ENCODE data around the gene PSMF1. TPM values are rescaled to one million over a fixed set of nuclear protein-coding genes. Genes with fewer than 3 reads are reported as not detected.

PSMF1 gene
- total RNA-seq, 2 donors from 2014 or later = 97.6 to 114 TPM

DNA sequence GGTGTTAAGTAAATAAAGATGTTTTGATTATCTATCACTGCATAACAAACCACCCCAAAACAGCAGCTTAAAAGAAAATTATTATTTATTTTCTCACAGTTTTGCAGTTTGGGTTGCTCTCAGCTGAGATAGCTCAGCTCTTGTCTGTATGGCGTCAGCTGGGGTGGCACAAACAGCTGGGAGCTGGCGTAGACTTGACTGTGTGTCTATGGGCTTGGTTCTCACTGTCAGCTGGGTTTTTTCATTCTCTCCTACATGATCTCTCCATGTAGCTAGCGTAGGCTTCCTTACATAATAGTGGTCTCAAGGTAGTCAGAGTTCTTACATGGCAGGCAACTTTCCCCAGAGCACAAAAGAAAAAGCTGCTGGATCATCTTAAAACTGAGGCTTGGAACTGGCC is 72.9 kb downstream of the PSMF1 start:
- H3K9me3 ChIP-seq (ENCODE audit: control insufficient read depth, low read length, poor library complexity, severe bottlenecking) = no peaks in the 10 kb centered on the region
- H3K4me1 Mint-ChIP-seq = no peaks in the 10 kb centered on the region
- DNase-seq (no peak), ATAC-seq (no peak)
- H3K27me3 Mint-ChIP-seq = peaks cover 18% of the 10 kb centered on the region
- no peak overlapping the region for H3K27ac Mint-ChIP-seq
- H3K4me3 Mint-ChIP-seq = no peak overlapping the region
- peaks cover 2% of the 10 kb centered on the region for H3K36me3 Mint-ChIP-seq (ENCODE audit: low read depth)

DNA sequence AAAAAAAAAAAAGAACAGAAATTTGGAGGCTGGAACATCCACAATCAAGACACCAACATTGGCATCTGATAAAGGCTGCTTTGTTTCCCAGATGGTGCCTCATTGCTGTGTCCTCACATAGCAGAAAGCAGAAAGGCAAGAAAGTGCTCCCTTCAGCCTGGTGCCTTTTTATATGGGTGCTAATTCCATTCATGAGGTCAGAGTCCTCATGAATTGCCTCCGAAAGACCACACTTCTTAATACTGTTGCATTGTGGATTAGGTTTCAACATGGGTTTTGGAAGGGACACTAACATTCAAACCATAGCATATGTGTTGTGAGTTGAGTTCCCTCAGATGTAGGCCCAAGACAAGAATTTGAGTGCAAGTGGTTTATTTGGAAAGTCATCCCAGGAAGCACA is 76.8 kb downstream of the PSMF1 start:
- peaks cover under 1% of the 10 kb centered on the region for H3K36me3 Mint-ChIP-seq (ENCODE audit: low read depth)
- no peak for ATAC-seq
- no peak overlapping the region for H3K4me3 Mint-ChIP-seq
- peaks cover 3% of the 10 kb centered on the region for H3K4me1 Mint-ChIP-seq
- no peak for DNase-seq
- no peaks in the 10 kb centered on the region for H3K9me3 ChIP-seq (ENCODE audit: control insufficient read depth, low read length, poor library complexity, severe bottlenecking)
- no peak overlapping the region for H3K27ac Mint-ChIP-seq
- peaks cover 13% of the 10 kb centered on the region for H3K27me3 Mint-ChIP-seq

DNA sequence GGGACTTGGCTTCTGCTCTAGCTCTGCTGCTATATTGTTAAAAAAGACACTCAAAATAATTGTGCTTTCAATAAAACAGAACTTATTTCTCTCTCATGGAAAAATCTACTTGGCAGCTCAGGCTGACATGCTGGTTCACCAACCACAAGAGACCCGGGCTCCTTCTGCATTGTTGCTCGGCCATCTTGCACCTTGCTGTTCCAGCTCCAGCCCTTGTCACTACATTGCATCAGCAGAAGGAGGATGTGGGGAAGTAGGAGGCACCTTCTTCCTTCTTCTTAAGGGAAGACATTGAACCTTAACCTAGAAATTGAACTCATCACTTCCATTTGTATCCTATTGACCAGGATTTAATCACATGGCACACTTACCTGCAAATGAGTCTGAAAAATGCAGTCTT is 78.2 kb downstream of the PSMF1 start:
- Mint-ChIP-seq H3K4me3 (no peak overlapping the region), H3K36me3 (ENCODE audit: low read depth) (no peaks in the 10 kb centered on the region), H3K4me1 (peaks cover 3% of the 10 kb centered on the region), H3K27me3 (peaks cover 7% of the 10 kb centered on the region), H3K27ac (no peak overlapping the region)
- no peaks in the 10 kb centered on the region for H3K9me3 ChIP-seq (ENCODE audit: control insufficient read depth, low read length, poor library complexity, severe bottlenecking)
- ATAC-seq (no peak), DNase-seq (no peak)

DNA sequence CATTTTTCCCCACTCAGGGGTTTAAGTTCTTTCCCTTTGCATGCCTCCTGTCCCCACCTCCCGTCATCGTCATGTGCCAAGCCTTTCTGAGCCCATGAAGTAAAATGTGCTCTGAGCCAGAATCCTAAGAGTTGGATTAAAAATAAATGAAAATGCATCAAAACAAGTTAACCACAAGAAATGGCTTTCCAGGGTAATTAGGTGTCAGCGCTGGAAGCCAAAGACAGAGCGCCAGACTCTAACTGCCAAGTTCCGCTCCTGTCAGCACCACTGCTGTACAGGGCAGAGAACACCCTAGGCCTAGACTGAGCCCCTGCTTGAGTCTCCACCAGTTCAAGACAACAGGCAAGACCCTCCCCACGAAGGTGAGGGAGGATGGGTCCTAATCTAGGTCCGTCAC is 79.4 kb downstream of the PSMF1 start:
- ATAC-seq = no peak
- H3K27ac Mint-ChIP-seq = no peak overlapping the region
- DNase-seq = no peak
- peaks cover 5% of the 10 kb centered on the region for H3K4me1 Mint-ChIP-seq
- H3K27me3 Mint-ChIP-seq = peaks cover 12% of the 10 kb centered on the region
- no peaks in the 10 kb centered on the region for H3K9me3 ChIP-seq (ENCODE audit: control insufficient read depth, low read length, poor library complexity, severe bottlenecking)
- no peaks in the 10 kb centered on the region for H3K36me3 Mint-ChIP-seq (ENCODE audit: low read depth)
- no peak overlapping the region for H3K4me3 Mint-ChIP-seq

DNA sequence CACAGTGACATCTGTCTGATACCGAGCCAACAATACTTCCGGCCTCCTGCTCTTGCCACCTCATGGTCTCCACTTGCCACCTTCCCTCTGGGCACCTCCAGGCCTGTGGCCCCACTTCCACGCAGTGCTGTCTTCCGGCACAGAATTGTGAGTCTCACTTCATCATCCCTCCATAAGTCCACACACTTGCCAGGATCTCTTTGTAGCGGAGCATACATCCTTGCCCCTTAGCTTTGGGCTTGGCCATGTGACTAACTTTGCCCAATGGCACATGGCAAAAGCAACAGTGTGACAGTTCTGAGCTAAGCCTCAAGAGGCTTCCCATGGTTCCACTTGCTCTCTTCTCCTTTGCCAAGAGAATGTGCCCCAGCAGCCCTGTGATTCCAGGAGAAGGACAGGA is 80.3 kb downstream of the PSMF1 start:
- no peak overlapping the region for H3K4me3 Mint-ChIP-seq
- peaks cover 16% of the 10 kb centered on the region for H3K27me3 Mint-ChIP-seq
- H3K27ac Mint-ChIP-seq = no peak overlapping the region
- H3K36me3 Mint-ChIP-seq (ENCODE audit: low read depth) = no peaks in the 10 kb centered on the region
- H3K9me3 ChIP-seq (ENCODE audit: control insufficient read depth, low read length, poor library complexity, severe bottlenecking) = no peaks in the 10 kb centered on the region
- DNase-seq (no peak), ATAC-seq (no peak)
- peaks cover 5% of the 10 kb centered on the region for H3K4me1 Mint-ChIP-seq

DNA sequence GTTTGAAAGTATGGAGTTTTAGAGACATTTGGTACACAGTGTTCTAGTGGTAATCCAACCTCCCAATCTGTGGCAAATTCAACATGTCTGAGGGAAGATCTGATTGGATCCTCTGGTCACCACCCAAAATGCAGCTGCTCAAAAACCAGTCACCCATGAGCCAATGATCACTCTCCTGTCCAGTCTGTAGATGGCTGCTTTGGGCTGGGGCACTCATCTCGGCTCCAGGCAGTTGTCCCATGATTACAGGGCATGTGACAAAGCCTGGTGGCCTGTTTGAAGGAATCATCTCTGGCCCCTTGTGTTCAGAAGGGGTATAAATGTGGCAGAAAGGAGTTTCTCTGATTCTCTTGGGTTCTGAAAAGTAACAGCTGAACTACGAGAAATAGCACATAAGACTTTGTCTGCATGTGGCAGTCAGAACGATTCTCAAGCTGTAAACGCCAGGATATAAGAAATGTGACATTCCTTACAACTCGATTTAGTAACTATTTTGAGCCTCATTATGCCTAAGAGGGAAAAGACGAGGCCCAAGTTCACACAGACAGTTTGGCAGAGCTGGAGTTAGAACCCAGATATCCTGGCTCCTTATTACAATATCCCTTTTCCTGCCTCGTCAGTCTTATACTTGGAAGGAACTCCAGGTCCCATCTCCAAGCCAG is 80.9 kb downstream of the PSMF1 start:
- Mint-ChIP-seq H3K36me3 (ENCODE audit: low read depth) (no peaks in the 10 kb centered on the region), H3K27me3 (peaks cover 16% of the 10 kb centered on the region), H3K4me3 (no peak overlapping the region), H3K27ac (no peak overlapping the region), H3K4me1 (peaks cover 5% of the 10 kb centered on the region)
- H3K9me3 ChIP-seq (ENCODE audit: control insufficient read depth, low read length, poor library complexity, severe bottlenecking) = no peaks in the 10 kb centered on the region
- no peak for ATAC-seq
- no peak for DNase-seq

DNA sequence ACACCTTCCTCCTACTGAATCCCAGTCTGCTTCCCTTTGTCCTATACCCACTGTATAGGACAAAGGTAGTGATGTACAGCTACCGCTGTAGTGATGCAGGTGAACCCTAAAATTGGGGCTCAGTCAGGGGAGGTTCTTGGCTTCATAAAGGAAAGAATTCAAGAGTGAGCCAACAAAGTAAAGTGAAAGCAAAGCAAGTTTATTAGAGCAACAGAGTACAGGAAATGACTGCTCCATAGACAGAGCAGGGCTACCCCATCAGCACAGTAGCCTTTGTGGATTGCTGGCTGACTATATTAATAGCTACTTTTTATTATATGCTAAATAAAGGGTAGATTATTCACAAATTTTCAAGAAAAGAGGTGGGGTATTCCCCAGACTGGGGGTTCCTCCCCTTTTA is 81.6 kb downstream of the PSMF1 start:
- H3K9me3 ChIP-seq (ENCODE audit: control insufficient read depth, low read length, poor library complexity, severe bottlenecking) = no peaks in the 10 kb centered on the region
- ATAC-seq = no peak
- Mint-ChIP-seq H3K4me3 (no peak overlapping the region), H3K27ac (no peak overlapping the region), H3K36me3 (ENCODE audit: low read depth) (no peaks in the 10 kb centered on the region), H3K27me3 (peaks cover 16% of the 10 kb centered on the region), H3K4me1 (peaks cover 5% of the 10 kb centered on the region)
- no peak for DNase-seq

DNA sequence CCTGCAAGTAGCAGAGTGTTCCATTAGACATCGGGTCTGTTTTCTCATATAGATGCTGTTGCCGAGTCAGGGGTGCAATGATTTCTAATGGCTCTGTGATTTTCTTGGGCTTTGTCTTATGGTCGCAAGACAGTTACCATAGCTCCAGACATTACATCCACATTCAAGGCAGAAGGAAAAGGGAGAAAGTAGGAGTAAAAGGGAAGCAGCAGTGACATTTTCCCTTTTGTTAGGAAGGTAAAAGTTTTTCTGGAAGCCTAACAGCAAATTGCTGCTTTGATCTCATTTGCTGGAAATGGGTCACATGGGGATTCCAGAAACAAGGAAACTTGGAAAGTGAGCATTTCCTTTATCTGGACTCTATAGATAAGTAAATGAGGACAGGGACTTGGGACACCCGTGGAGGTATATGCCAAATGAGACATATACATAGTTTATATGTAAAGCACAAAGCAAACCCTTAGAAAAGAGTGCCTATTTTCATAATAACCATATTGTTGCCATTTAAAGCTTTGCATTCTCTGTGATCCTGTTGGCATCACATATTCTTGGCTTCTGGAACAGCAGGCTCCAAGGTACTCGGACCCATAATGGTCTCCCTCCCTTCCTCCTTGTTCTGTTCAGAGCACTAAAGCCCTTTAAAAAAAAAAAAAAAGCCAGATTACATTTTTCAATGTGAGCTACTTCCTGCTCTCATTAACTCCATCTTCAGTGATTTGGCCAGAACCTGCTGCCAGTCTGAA is 84.5 kb downstream of the PSMF1 start, which contains the start of gene C20orf202:
TSS of gene C20orf202 (plus strand) at position 693 of the 743 bp plus-strand sequence. CDS start 132 bp downstream, outside the sequence.
- Mint-ChIP-seq H3K4me3 (no peak within 1 kb of the TSS), H3K27ac (no peak within 1 kb of the TSS), H3K36me3 (ENCODE audit: low read depth) (no peaks in the 10 kb centered on the region), H3K27me3 (peaks cover 16% of the 10 kb centered on the region), H3K4me1 (peaks cover 5% of the 10 kb centered on the region)
- ATAC-seq (no peak), DNase-seq (no peak)
- no peaks in the 10 kb centered on the region for H3K9me3 ChIP-seq (ENCODE audit: control insufficient read depth, low read length, poor library complexity, severe bottlenecking)

DNA sequence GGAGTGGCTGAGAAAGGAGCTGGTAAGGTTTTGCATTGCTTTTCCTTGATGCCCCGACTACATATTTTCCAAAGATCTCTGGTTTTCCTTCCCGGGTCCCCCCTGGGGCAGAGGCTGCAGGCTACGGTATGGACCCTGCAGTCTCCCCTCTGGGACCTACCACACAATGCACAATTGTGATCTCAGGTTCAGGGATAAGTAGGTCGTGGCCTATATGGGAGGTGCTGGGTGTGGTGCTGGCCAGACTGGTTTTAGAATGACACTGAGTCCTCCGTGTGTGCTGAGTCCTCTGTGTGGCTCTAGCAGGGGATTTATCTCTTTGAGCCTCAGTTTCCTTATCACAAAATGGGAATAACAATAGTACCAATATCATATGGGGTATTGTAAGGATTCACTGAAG is 85.2 kb downstream of the PSMF1 start:
- no peaks in the 10 kb centered on the region for H3K36me3 Mint-ChIP-seq (ENCODE audit: low read depth)
- ATAC-seq (no peak), DNase-seq (no peak)
- no peaks in the 10 kb centered on the region for H3K9me3 ChIP-seq (ENCODE audit: control insufficient read depth, low read length, poor library complexity, severe bottlenecking)
- H3K27me3 Mint-ChIP-seq = peaks cover 13% of the 10 kb centered on the region
- H3K27ac Mint-ChIP-seq = no peak overlapping the region
- peaks cover 5% of the 10 kb centered on the region for H3K4me1 Mint-ChIP-seq
- H3K4me3 Mint-ChIP-seq = no peak overlapping the region

DNA sequence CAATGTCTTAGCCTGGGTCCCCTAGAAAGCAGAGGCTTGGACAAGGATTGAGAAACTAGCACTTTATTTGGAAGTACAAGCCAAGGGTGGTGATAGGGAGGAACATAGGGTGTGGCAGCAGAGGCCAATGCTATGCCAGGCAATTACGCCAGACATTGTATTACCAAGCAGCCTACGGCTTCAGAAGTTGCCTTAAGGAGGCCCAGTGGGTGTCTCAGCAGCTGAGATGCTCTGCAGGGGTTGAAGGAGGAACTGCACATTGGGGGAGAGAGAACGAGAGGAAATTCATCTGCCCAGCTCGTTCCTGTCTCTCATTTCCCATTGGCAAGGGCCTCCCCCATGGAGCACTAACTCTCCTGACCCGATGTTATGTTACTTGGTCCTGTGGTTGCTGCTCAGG is 85.7 kb downstream of the PSMF1 start:
- H3K36me3 Mint-ChIP-seq (ENCODE audit: low read depth) = no peaks in the 10 kb centered on the region
- H3K27me3 Mint-ChIP-seq = peaks cover 10% of the 10 kb centered on the region
- peaks cover 5% of the 10 kb centered on the region for H3K4me1 Mint-ChIP-seq
- no peak overlapping the region for H3K4me3 Mint-ChIP-seq
- ATAC-seq = no peak
- H3K9me3 ChIP-seq (ENCODE audit: control insufficient read depth, low read length, poor library complexity, severe bottlenecking) = no peaks in the 10 kb centered on the region
- no peak for DNase-seq
- H3K27ac Mint-ChIP-seq = no peak overlapping the region

DNA sequence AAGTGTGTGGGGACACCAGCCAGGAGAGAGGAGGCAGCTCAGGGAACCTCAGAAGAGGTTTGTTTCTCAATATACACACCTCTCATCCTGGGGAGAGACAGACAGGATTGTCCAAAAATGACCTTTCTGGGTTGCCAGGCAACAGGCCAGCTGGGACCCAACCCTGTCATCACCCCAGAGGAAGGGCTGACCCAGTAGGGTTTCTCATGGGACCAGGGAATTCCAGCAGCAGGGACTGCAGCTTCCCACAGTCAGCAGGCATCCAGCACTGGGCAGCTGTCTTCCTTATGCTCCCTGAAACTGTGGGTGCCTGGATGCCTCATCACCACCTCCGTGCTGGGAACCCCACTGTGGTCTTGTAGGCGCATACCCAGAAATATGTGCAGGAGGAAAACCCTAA is 86.2 kb downstream of the PSMF1 start:
- Mint-ChIP-seq H3K36me3 (ENCODE audit: low read depth) (no peaks in the 10 kb centered on the region), H3K4me1 (peaks cover 5% of the 10 kb centered on the region), H3K27ac (no peak overlapping the region), H3K4me3 (no peak overlapping the region), H3K27me3 (peaks cover 14% of the 10 kb centered on the region)
- no peak for ATAC-seq
- H3K9me3 ChIP-seq (ENCODE audit: control insufficient read depth, low read length, poor library complexity, severe bottlenecking) = no peaks in the 10 kb centered on the region
- DNase-seq = no peak

DNA sequence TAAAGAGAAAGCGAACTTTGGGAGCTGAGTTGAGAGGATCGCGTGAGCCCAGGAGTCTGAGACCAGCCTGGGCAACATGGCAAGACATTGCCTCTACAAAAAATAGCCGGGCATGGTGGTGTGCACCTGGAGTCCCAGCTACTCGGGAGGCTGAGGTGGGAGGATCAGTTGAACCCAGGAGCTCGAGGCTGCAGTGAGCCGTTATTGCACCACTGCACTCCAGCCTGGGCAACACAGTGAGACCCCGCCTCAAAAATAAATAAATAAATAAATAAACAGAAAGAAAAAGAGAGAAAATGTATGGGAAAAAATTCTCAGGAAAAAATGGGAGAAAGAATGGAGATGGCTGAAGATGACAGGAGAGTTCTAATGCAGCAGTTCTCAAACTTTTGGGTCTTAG is 87.4 kb downstream of the PSMF1 start:
- H3K9me3 ChIP-seq (ENCODE audit: control insufficient read depth, low read length, poor library complexity, severe bottlenecking) = no peaks in the 10 kb centered on the region
- Mint-ChIP-seq H3K36me3 (ENCODE audit: low read depth) (peaks cover 3% of the 10 kb centered on the region), H3K4me1 (peaks cover 2% of the 10 kb centered on the region), H3K27ac (no peak overlapping the region), H3K27me3 (peaks cover 21% of the 10 kb centered on the region), H3K4me3 (no peak overlapping the region)
- no peak for ATAC-seq
- DNase-seq = no peak

DNA sequence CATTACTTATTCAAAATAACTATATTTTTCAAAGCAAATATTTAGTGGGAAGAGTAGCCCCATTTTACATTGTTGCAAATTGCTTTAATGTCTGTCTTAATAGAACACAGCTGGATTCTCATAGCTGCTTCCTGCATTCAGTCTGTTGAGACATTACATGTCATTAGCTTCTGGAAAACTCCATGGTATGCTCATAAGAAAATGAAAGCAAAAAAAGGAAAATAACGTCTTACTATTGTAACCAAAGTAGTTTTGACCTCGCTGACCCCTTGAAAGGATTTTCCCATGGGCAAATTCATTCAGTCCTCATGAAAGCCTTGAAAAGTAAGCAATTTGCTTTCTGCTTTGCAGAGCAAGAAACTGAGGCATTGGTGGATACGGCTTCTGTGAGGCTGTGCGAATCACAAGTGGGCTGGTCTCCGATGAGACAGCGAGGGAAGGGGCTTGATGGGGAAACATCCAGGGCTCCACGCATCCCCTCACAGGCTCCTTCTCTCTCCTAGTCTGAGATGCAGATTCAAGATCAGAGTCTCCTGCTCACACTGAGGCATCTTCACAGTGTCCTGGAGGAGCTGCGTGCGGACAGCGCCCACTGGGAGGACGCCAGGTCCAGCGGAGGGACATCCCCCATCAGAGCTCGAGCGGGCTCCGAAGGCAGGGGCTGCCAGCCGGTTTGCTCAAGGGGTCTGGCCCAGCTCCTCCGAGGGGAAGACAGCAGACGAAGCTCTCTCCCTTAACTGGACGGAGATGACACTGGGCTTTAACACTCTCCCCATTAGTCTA is 88.2 kb downstream of the PSMF1 start:
- DNase-seq = no peak
- H3K4me1 Mint-ChIP-seq = peaks cover 2% of the 10 kb centered on the region
- H3K9me3 ChIP-seq (ENCODE audit: control insufficient read depth, low read length, poor library complexity, severe bottlenecking) = no peaks in the 10 kb centered on the region
- H3K36me3 Mint-ChIP-seq (ENCODE audit: low read depth) = peaks cover 3% of the 10 kb centered on the region
- H3K4me3 Mint-ChIP-seq = no peak overlapping the region
- H3K27ac Mint-ChIP-seq = no peak overlapping the region
- H3K27me3 Mint-ChIP-seq = peaks cover 28% of the 10 kb centered on the region
- ATAC-seq = no peak

All from T-helper 17 cell (primary cell).